GM03348 (cell line): ENCODE results near the gene SH3BP2.

Source experiments
- DNase-seq: peaks from one replicate; pipeline ENCODE4 v3.0.0; 2012; ENCODE audit warnings: low spot score

The SH3BP2 gene

DNA sequence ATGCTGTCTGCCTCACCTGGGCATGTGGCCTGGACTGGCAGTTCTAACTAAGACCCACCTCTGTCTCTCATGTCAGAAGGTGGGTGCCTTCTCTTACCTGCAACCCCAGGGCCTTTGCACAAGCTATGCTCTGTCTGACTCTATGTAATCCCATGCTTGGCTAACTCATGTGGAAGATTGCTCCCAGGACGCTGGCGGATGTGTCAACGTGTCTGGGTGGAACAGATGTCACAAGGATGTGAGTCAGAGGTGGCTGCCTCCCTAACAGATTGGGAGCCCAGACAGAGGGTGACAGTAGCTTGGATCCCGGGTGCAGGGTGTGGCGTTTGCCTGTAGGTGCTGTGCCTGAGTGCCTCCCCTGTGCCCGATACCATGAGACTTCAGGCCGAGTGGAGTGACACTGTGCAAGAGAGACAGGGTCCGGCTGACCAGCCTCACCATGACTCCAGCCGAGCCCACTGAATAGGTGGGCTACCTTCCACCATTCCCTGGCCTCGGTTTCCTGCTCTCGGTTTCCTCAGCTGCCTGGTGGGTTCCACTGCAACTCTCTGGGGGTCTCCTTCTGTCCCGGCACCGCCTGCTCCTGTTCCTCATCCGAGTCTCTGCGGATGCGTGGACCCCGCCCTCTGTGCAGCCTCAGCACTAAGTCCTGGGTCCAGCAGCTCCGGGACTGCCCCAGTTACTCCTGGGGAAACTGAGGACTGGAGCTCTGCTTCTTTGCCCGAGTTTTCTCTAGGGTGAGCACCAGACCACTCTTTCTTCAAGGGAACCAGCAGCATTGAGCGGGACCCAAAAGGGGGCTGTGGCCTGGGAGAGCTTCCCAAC, 11.0 kb downstream of the SH3BP2 start:
- no peak for DNase-seq

- no peak for DNase-seq
Measured at GRCh38 chr4:2804449-2804972, 11.6 kb downstream of the SH3BP2 start.

DNA sequence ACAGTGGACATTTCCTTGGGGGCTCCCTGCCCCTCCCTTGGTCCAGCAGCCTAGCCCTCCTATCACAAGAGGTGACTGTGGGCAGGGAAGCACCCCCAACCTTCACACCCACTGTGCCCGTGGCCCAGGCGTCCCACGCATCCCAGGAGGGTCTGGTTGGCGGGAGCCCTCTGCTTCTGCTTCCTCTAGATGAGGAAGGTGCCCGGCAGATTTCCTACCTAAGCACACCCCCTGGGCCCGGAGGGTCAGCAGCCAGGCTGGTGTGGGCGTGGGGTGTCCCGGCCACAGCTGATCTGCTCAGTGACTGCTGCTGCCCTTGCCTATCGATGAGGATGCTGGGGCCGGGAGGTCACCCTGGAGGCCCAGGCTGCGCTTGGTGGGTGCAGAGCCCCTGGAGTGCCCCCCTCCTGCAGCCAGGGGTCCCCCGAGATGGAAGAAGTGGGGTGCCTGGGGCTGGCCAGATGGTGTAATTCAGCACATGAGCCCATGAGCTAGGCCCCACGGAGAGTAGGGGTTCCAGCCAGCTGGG, 12.2 kb downstream of the SH3BP2 start:
- DNase-seq, result no peak

GRCh38 chr4:2805712-2806389, 13.0 kb downstream of the SH3BP2 start:
- no peak for DNase-seq

DNA sequence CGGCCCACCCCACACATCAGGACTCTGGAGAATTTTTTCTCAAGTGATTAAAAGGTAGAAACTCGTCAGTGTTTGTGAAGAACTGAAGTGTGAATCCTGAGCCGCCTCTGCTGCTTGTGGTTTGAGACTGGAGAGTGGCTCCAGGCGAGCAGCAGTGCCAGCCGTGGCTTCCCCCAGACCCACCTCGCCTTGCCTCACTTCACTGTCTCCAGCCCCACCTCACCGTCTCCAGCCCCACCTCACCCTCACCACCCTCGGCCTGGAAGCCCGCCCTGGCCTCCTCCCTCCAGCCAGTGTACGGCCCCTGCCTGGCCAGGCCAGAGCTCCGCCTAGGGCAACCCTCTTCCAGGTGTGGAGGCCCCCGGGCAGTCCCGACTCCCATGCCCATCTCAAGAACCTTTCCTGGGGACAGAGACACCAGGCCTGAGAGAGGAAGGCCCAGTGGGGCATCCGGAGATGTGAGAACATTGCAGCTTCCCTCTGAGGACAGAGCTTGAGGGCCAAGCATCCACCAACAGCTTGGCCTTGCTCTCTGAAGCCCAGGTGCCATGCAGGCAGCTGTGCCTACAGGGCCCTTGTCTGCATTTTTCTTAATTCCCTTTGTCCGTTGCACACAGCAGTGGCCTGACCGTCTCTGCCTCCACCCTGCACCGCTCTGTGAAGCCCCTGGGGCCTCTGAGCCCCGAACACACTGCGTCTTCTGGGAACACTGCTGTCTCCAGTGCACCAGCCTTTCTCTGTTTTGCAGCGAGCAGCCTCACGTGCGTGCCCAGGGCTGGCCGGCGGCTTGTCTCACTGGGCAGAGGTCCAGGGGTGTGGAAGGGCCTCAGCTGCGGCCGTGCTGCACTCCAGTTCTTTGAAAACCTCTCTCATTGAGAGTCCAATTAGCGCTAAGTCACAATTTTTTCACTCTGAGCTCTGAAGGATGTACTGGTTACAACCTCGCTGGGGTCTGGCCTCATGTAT, 13.8 kb downstream of the SH3BP2 start:
- DNase-seq, result peak; percentile 59

DNA sequence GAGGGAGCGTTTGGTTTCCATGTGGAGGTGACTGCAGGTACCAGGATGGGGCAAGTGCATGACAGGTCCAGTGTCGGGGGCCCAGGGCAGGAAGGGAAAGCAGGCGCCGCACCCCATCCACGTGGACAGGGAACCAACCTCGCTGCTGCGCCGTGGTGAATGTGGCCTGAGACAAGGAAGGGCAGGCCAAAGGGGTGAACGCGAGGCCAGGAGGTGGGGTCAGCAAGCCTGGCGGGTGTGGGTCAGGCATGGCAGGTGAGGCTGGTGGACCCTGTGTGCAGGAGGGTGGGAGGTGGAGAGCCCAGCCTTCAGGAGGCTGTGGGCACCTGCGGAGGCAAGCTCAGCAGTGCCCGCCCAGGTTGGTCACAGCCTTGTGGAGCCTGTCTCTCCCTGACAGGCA, 14.7 kb downstream of the SH3BP2 start:
- DNase-seq, result no peak

- DNase-seq, result no peak
Measured at GRCh38 chr4:2808001-2808400, 15.1 kb downstream of the SH3BP2 start.

- no peak for DNase-seq
Measured at GRCh38 chr4:2809610-2810180, 16.8 kb downstream of the SH3BP2 start.

- DNase-seq, result no peak
Measured at GRCh38 chr4:2810388-2810787, 17.5 kb downstream of the SH3BP2 start.

DNA sequence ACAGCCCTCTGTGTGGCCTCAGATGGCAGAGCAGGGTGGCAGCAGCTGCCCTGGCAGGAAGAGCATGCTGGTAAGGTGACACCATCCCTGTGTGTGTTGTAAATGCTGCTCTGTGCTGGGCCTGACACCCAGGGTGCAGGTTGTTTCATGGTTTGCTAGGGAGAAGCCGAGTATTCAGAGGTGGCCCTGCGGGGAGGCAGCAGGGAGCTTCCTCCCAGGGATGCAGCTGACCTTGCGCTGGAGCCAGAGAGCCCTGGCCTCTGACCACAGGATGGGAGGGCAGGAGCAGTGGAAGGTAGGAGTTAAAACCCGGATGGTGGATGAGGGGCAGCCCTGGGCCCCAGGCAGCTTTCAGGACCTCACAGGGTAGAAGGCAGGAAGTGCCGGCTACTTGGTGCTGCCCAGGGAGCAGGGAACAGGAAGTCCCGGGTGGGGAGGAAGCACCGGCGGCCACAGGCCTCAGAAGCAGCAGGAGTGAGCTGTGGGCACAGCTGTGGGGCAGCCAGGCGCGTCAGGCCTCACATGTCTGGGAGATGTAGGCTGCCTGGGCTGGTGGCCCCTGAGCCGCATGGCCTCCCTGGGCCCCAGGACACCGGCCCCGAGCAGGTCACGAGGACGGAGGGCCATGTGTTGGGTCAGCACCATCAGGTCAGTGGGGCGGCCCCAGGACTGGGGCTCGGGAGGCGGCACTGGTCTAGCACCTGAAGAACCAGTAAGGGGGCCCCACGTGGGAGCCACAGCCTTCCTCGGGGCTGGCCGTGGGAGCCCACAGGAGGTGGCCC, 19.1 kb downstream of the SH3BP2 start:
- peak; percentile 78 for DNase-seq

DNA sequence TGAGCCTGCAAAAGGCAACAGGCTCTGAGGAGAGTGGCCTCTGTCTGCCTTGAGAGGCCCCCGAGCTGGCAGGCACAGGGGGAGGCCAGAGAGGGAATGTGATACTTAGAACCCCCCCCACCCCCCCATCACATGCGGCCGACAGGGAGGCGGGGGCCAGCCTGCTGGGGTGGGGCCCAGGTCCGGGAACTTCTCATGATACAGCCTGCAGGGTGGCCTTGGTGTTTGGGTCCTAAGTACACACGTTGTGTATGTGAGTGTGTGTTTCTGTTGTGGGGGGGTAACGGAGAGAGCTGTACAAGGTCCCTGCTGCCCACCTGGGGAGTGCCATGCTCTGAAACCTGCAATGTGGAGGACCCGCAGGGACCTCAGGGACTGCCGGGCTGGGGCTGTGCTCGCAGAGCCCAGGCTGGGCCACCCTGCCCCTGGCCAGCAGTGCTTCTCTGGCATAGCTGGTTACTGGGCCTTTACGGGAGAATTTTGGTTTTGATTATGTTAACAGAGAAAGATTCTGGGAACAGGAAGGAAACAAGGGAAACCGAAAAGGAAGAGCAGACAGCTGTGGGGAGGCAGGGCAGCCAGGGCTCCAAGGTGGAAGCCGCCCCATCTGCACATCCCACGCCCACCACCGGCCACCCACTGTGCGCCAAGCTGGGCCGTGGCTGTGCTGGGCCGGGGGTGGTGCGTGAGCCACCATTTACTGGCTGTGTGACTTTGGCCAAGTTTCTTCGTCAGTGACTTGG, 19.9 kb downstream of the SH3BP2 start:
- DNase-seq, result peak; percentile 46

DNA sequence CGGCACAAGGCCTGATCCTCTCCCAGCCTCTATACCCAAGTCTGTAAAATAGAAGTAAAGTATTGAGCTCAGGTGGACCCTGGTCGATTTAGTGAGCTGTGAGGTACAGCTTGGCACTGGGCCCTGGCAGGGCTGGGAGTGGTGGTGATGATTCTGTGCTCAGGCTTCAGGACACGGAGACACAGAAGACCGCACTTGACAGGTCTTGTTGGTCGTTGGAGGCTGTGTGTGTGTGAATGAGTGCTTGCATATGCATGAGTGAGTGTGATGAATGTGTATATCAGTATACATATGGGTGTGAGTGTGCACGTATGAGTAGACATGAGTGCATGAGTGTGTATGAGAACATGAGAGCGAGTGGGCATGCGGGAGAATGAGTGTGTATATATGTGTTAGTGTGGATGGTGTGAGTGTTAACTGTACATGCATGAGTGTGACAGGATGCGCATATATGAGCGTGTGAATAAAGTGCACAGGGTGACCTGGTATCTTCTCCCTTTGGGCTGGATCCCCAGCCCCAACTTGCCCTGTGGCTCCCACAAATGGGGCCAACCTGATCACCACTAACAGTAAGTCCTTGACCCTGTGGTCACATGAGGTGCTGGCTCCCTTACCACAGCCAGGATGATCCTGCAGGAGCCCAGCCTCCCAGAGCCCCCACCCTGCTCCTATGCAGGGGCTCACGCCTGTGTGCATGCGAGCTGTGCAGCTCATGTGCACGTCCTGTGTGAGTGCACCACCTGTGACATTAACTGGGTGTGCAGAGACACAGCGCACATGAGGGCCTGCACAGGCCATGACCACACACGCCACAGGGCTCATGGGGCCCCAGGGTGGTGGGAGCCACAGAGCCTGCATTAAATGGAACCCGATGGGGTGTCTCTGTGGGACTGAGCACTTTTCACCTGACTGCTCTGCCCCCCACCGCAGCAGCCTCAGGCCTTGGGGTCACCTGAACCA, 20.8 kb downstream of the SH3BP2 start:
- no peak for DNase-seq

- no peak for DNase-seq
Measured at GRCh38 chr4:2814627-2815270, 21.9 kb downstream of the SH3BP2 start.

DNA sequence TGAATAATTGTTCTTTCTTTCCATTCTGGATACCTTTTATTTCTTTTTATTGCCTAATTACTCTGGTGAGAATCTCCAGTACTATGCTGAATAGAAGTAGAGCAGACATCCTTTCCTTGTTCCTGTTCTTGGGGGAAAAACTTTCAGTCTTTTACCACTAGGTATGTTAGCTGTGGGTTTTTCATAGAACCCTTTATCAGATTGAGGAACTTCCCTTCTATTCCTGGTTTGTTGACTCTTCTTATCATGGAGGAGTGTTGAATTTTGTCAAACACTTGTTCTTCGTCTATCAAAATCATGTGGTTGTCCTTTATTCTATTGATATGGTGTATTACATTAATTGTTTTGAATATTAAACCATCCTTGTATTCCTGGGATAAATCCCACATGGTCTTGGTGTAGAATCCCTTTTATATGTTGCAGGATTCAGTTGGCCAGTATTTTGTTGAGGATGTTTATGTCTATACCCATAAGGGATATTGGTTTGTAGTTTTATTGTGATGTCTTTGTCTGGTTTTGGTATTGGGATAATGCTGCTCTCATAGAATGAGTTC, 23.6 kb downstream of the SH3BP2 start:
- DNase-seq, result no peak

GRCh38 chr4:2817137-2817536, 24.3 kb downstream of the SH3BP2 start:
- DNase-seq, result no peak

DNA sequence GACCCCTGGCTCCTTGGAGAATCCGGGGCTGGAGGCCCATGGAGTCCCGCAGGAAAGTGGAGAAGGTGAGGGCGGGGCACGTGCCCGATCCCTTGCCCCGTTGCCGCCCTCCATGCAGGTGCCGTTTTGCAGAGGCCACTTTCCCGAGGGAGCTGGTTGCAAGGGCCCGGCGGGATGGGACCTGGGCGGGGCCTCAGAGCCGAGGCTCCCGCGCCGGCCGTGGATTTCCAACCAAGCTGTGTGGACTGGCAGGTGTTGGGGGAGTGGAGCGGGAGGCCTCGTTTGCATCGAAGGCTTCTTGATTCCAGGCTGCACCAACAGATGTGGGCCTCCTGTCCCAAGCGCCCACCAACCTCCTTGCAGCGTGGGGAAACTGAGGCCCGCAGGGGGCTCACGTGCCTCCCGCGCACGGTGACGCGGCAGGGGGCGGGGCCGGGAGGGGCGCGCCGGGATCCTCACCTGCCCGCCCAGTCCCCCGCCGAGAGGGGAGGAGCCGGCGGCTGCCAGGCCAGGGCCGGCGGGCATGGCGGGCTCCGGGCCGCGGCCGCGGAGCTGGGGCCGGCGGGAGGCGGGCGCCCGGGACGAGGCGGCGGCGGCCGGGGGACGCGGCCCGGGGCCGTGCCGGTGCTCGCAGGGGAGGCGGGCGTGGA, 24.9 kb downstream of the SH3BP2 start:
- DNase-seq, result peak; percentile 81

DNA sequence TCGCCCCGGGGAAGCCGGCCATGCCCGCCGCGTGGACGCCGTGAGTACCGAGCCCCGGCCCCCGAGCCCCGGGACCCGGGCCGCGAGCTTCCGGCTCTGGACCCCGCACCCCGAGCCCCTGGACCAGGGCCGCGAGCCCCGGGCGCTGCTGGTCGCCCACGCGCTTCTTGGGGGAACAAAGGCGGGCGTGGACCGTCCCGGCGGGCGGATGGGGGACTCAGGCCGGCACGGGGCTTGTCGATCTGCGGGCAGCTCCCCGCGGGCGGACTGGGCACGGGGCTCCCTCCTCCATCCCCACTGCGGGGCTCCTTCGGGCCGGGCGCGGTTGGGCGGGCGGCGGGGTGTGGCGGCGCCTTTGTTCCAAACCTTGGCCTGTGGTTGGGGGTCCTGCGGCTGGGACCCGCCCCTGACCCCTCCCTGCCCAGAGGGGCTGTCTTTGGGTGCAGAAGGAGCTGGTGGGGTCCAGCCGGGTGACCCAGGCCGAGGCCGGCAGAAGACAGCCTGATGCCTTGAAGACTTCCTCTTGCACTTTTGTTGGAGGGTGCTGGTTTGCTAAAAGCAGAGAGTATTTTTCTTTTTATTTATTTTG, 25.6 kb downstream of the SH3BP2 start:
- peak; percentile 63 for DNase-seq
